ENCODE measurements around the gene POLR2F. TPM values are rescaled to one million over a fixed set of nuclear protein-coding genes. Genes with fewer than 3 reads are reported as not detected.

POLR2F gene
- total RNA-seq, 1 experiment from 2014 or later, result 107 TPM

DNA sequence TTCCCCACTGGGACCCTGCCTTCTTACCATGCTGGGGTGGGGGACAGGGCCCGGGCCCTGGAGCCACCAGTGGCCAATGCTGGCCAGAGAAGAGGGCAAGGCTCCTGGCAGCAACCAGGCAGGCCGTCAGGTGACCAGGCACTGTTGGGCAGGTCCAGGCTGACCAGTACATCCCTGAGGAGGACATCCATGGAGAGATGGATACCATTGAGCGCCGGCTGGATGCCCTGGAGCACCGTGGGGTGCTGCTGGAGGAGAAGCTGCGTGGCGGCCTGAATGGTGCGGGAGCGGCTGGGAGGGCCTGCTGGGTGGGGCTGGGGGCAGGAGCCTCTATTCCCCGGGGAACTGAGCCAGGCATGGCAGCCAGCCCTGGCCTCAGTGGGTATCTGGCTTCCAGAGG lies 21.1 kb upstream of the POLR2F start:
- H3K79me2 ChIP-seq (ENCODE audit: insufficient read depth, low read length), result no peaks in the 10 kb centered on the region
- no peaks in the 10 kb centered on the region for H3K27me3 ChIP-seq (ENCODE audit: insufficient read depth, low read length)
- TF ChIP-seq ELF1 (IDR thresholded peaks at IDR 0.05; ENCODE audit: borderline replicate concordance, low read depth) (no peak), POLR2A (IDR thresholded peaks at IDR 0.05; ENCODE audit: borderline replicate concordance, extremely low read depth, insufficient read depth, insufficient read length) (no peak), POLR2AphosphoS5 (IDR thresholded peaks at IDR 0.05; ENCODE audit: low read depth, low read length) (no peak), SP1 (IDR thresholded peaks at IDR 0.05; ENCODE audit: low read depth) (no peak), EZH2phosphoT487 (IDR thresholded peaks at IDR 0.05; ENCODE audit: borderline replicate concordance) (no peak), JUND (IDR thresholded peaks at IDR 0.05) (no peak), ZNF274 (IDR thresholded peaks at IDR 0.05; ENCODE audit: low read depth, low read length) (no peak), ZFX (IDR thresholded peaks at IDR 0.05) (no peak), CEBPB (IDR thresholded peaks at IDR 0.05; ENCODE audit: low read depth) (no peak), TCF7L2 (IDR thresholded peaks at IDR 0.05; ENCODE audit: borderline replicate concordance, extremely low read depth, insufficient read depth, insufficient read length) (no peak), CBX3 (IDR thresholded peaks at IDR 0.05; ENCODE audit: low read depth) (no peak), EZH2 (IDR thresholded peaks at IDR 0.05) (no peak), SRF (IDR thresholded peaks at IDR 0.05; ENCODE audit: low read depth) (no peak), RAD21 (IDR thresholded peaks at IDR 0.05; ENCODE audit: low read depth) (no peak), SIN3A (IDR thresholded peaks at IDR 0.05; ENCODE audit: low read depth) (no peak)
- TF ChIP-seq, protein P1, sequence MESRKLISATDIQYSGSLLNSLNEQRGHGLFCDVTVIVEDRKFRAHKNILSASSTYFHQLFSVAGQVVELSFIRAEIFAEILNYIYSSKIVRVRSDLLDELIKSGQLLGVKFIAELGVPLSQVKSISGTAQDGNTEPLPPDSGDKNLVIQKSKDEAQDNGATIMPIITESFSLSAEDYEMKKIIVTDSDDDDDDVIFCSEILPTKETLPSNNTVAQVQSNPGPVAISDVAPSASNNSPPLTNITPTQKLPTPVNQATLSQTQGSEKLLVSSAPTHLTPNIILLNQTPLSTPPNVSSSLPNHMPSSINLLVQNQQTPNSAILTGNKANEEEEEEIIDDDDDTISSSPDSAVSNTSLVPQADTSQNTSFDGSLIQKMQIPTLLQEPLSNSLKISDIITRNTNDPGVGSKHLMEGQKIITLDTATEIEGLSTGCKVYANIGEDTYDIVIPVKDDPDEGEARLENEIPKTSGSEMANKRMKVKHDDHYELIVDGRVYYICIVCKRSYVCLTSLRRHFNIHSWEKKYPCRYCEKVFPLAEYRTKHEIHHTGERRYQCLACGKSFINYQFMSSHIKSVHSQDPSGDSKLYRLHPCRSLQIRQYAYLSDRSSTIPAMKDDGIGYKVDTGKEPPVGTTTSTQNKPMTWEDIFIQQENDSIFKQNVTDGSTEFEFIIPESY (IDR thresholded peaks at IDR 0.05; ENCODE audit: extremely low read depth, insufficient replicate concordance, low read length), result no peak
- TF ChIP-seq, protein P2, sequence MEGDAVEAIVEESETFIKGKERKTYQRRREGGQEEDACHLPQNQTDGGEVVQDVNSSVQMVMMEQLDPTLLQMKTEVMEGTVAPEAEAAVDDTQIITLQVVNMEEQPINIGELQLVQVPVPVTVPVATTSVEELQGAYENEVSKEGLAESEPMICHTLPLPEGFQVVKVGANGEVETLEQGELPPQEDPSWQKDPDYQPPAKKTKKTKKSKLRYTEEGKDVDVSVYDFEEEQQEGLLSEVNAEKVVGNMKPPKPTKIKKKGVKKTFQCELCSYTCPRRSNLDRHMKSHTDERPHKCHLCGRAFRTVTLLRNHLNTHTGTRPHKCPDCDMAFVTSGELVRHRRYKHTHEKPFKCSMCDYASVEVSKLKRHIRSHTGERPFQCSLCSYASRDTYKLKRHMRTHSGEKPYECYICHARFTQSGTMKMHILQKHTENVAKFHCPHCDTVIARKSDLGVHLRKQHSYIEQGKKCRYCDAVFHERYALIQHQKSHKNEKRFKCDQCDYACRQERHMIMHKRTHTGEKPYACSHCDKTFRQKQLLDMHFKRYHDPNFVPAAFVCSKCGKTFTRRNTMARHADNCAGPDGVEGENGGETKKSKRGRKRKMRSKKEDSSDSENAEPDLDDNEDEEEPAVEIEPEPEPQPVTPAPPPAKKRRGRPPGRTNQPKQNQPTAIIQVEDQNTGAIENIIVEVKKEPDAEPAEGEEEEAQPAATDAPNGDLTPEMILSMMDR (IDR thresholded peaks at IDR 0.05 in 2 of 3, conservative IDR thresholded peaks at IDR 0.05 in 1 of 3; ENCODE audit: borderline replicate concordance in 1 of 3, insufficient read depth in 1 of 3, low read depth in 2 of 3, low read length in 2 of 3), result no peak
- TF ChIP-seq, protein P3, sequence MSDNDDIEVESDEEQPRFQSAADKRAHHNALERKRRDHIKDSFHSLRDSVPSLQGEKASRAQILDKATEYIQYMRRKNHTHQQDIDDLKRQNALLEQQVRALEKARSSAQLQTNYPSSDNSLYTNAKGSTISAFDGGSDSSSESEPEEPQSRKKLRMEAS (IDR thresholded peaks at IDR 0.05), result no peak
- TF ChIP-seq, protein P4, sequence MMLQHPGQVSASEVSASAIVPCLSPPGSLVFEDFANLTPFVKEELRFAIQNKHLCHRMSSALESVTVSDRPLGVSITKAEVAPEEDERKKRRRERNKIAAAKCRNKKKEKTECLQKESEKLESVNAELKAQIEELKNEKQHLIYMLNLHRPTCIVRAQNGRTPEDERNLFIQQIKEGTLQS (IDR thresholded peaks at IDR 0.05), result no peak
- TF ChIP-seq, protein P5, sequence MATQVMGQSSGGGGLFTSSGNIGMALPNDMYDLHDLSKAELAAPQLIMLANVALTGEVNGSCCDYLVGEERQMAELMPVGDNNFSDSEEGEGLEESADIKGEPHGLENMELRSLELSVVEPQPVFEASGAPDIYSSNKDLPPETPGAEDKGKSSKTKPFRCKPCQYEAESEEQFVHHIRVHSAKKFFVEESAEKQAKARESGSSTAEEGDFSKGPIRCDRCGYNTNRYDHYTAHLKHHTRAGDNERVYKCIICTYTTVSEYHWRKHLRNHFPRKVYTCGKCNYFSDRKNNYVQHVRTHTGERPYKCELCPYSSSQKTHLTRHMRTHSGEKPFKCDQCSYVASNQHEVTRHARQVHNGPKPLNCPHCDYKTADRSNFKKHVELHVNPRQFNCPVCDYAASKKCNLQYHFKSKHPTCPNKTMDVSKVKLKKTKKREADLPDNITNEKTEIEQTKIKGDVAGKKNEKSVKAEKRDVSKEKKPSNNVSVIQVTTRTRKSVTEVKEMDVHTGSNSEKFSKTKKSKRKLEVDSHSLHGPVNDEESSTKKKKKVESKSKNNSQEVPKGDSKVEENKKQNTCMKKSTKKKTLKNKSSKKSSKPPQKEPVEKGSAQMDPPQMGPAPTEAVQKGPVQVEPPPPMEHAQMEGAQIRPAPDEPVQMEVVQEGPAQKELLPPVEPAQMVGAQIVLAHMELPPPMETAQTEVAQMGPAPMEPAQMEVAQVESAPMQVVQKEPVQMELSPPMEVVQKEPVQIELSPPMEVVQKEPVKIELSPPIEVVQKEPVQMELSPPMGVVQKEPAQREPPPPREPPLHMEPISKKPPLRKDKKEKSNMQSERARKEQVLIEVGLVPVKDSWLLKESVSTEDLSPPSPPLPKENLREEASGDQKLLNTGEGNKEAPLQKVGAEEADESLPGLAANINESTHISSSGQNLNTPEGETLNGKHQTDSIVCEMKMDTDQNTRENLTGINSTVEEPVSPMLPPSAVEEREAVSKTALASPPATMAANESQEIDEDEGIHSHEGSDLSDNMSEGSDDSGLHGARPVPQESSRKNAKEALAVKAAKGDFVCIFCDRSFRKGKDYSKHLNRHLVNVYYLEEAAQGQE (IDR thresholded peaks at IDR 0.05; ENCODE audit: low read depth), result no peak
- no peaks in the 10 kb centered on the region for H4K20me1 ChIP-seq (ENCODE audit: insufficient read depth)
- CTCF ChIA-PET, result interaction anchor here (2.2 kb wide), 1 partner anchor 69 kb away, joined by 6 read pairs; no protein-coding TSS in a partner anchor
- no TSS peak for BruUV-seq (replicated peaks)
- H3K4me1 ChIP-seq (ENCODE audit: control insufficient read depth in 1 of 2, insufficient read depth in 2 of 2, low read length in 2 of 2), result peaks cover 13 to 18% of the 10 kb centered on the region in 2 experiments
- H3K4me2 ChIP-seq (ENCODE audit: low read length), result no peak overlapping the region
- peaks cover 8 to 11% of the 10 kb centered on the region in 2 experiments; a peak in 2 of 4 replicates for H3K36me3 ChIP-seq (ENCODE audit: control insufficient read depth in 1 of 2, insufficient read depth in 2 of 2, low read length in 2 of 2)
- H2AFZ ChIP-seq (ENCODE audit: low read depth, low read length, poor library complexity, severe bottlenecking), result no peak overlapping the region
- H3K9me2 ChIP-seq (ENCODE audit: insufficient read depth), result no peaks in the 10 kb centered on the region
- RAD21 ChIA-PET (ENCODE audit: low non-redundant PET in 1 of 2, low total read pairs in 2 of 2, uncharacterized antibody in 2 of 2, unreplicated experiment in 2 of 2), result no interaction called here
- ATAC-seq, result no peak
- POLR2A ChIA-PET, result no interaction called here
- no peak overlapping the region for H3K4me3 ChIP-seq (replicated peaks in 1 of 2; ENCODE audit: low read depth in 1 of 2, low read length in 2 of 2)
- no peak overlapping the region for H3K27ac ChIP-seq (ENCODE audit: low read depth, low read length)
- DNase-seq (ENCODE audit: low read depth, low spot score), result no peak
- H3K9me3 ChIP-seq (ENCODE audit: control insufficient read depth in 1 of 2, insufficient read depth in 1 of 2, low read depth in 1 of 2, low read length in 2 of 2), result no peaks in the 10 kb centered on the region
- no peak overlapping the region for H3K9ac ChIP-seq (ENCODE audit: low read length)
- intact Hi-C loops (cut with micrococcal nuclease), result loop anchor here (10.0 kb wide), 1 partner anchor 48 kb away; no protein-coding TSS in a partner anchor
